Astrocyte (in vitro differentiated cells and primary cell): Measurements from ENCODE around the gene ERGIC3.

ENCODE experiments used
- CTCF ChIP-seq: IDR thresholded peaks from 2 replicates; pipeline ENCODE4 v1.5.1; 2011; ENCODE audit warnings: low read depth, mild to moderate bottlenecking, inconsistent platforms, low read length, moderate library complexity; ENCODE audit not compliant: insufficient read depth
- EZH2 ChIP-seq: IDR thresholded peaks from 2 replicates; pipeline ENCODE4 v1.6.1; 2012; ENCODE audit warnings: mild to moderate bottlenecking, low read length, inconsistent platforms; ENCODE audit not compliant: insufficient read depth

GRCh38 chr20:35595901-35596300 lies 54.0 kb downstream of the ERGIC3 start:
- no peak for TF ChIP-seq CTCF
- no peak for TF ChIP-seq EZH2
